Panc1 (cell line): ENCODE data around the gene FILIP1L. TPM values are rescaled to one million over a fixed set of nuclear protein-coding genes. Genes with fewer than 3 reads are reported as not detected.

ENCODE experiments used
- ATAC-seq: fragments of 200-7000 bp; cut with Tn5 transposase; 2 replicates; pipeline ENCODE4 v1.9.1; 2020; ENCODE audit warnings: mild to moderate bottlenecking, moderate library complexity
- BruUV-seq: library from RNA; stranded (reverse); fragments of 400-500 nt; replicated peaks from 2 replicates; lab custom pipeline; 2021; lab: Mats Ljungman, UMichigan
- CTCF ChIA-PET: fragments of 300-600 bp; sonication (Branson Sonifier 250); formaldehyde crosslinking; loops from one replicate; lab custom pipeline; 2022; ENCODE audit warnings: antibody characterized with exemption; lab: Charles Lee
- POLR2A ChIA-PET: fragments of 300-600 bp; sonication (Branson Sonifier 250); formaldehyde crosslinking; loops from one replicate; lab custom pipeline; 2022; ENCODE audit warnings: antibody characterized with exemption; lab: Charles Lee
- DNase-seq: peaks from one replicate; pipeline ENCODE4 v3.0.0-alpha.2; 2010; ENCODE audit warnings: low read depth, low spot score
- H3K27ac ChIP-seq: 2 replicates; pipeline ENCODE4 v1.5.1; 2011; ENCODE audit warnings: mild to moderate bottlenecking, low read length, inconsistent platforms
- H3K27me3 ChIP-seq: fragments of 200-500 bp; sonication (Bioruptor generic); 2 replicates; pipeline ENCODE4 v1.6.0; 2014; ENCODE audit warnings: low read length, inconsistent platforms; ENCODE audit not compliant: control insufficient read depth, insufficient read depth
- H3K36me3 ChIP-seq: fragments of 200-500 bp; sonication (Bioruptor generic); 2 replicates; pipeline ENCODE4 v1.5.1; 2014; ENCODE audit warnings: inconsistent platforms, mild to moderate bottlenecking, low read length, moderate library complexity; ENCODE audit not compliant: control insufficient read depth, insufficient read depth
- H3K4me1 ChIP-seq: 2 replicates; pipeline ENCODE4 v1.5.1; 2011; ENCODE audit warnings: inconsistent platforms, mild to moderate bottlenecking, low read length, moderate library complexity; ENCODE audit not compliant: control insufficient read depth, insufficient read depth
- H3K4me3 ChIP-seq, 2 experiments: 2 replicates each; pipeline ENCODE4 v1.5.1; 2011 to 2012; ENCODE audit warnings: low read depth in 2 of 2, low read length in 2 of 2, mild to moderate bottlenecking in 2 of 2, inconsistent platforms in 1 of 2, moderate library complexity in 1 of 2
- H3K9me3 ChIP-seq: fragments of 200-500 bp; sonication (Bioruptor generic); 2 replicates; pipeline ENCODE4 v1.5.1; 2014; ENCODE audit warnings: low read depth, mild to moderate bottlenecking, inconsistent platforms, low read length, moderate library complexity; ENCODE audit not compliant: control insufficient read depth, insufficient read depth
- CTCF ChIP-seq: fragments of 450-650 bp; IDR thresholded peaks from 2 replicates; pipeline ENCODE4 v1.5.1; 2017; ENCODE audit warnings: mild to moderate bottlenecking
- POLR2AphosphoS5 ChIP-seq: IDR thresholded peaks from 2 replicates; pipeline ENCODE4 v1.6.1; 2012; ENCODE audit warnings: mild to moderate bottlenecking, low read depth, low read length, moderate library complexity
- REST ChIP-seq, 2 experiments: IDR thresholded peaks; 2 replicates each; pipeline ENCODE4 v1.6.1; 2011 to 2012; ENCODE audit warnings: low read depth in 2 of 2, control low read depth in 1 of 2, low read length in 1 of 2, mild to moderate bottlenecking in 1 of 2, moderate library complexity in 1 of 2; ENCODE audit not compliant: insufficient read depth in 1 of 2
- SIN3A ChIP-seq: IDR thresholded peaks from 2 replicates; pipeline ENCODE4 v1.6.1; 2012; ENCODE audit warnings: low read depth, mild to moderate bottlenecking, low read length, moderate library complexity, borderline replicate concordance; ENCODE audit not compliant: insufficient read depth
- TCF7L2 ChIP-seq: IDR thresholded peaks from 2 replicates; pipeline ENCODE4 v1.6.1; 2011; ENCODE audit warnings: mild to moderate bottlenecking, low read depth, low read length, inconsistent platforms
- in situ Hi-C: cut with HindIII; loops from 2 replicates; pipeline ENCODE4 v1.10.0; 2016; ENCODE audit warnings: low sequenced_read_pairs, low pct_unique_long_range_greater_than_20kb
- intact Hi-C: fragments of 100-400 bp; cut with micrococcal nuclease; formaldehyde crosslinking; loops from one replicate; pipeline ENCODE4 v1.10.0; 2022; ENCODE audit not compliant: unreplicated experiment
- total RNA-seq: library from RNA; stranded (reverse); gene quantifications from one replicate; pipeline ENCODE4 v1.2.1, GENCODE V29; 2021; ENCODE audit not compliant: unreplicated experiment

The FILIP1L gene
- total RNA-seq, 1 experiment from 2014 or later = 3.2 TPM

GRCh38 chr3:99817047-99817436 lies 297.3 kb downstream of the FILIP1L start:
- DNase-seq (no peak), ATAC-seq (peak; percentile 12)
- in situ Hi-C loops (no loop called here), intact Hi-C loops (no loop called here)
- ChIA-PET CTCF (no interaction called here), POLR2A (interaction anchor here (1.0 kb wide), 1 partner anchor 444 kb away, joined by 3 read pairs; the partner anchor contains the start of gene TBC1D23)
- H3K9me3 ChIP-seq = no peaks in the 10 kb centered on the region
- H3K4me1 ChIP-seq = peaks cover 8% of the 10 kb centered on the region; the same call in 1 of the 2 replicates
- no peaks in the 10 kb centered on the region; the same call in 1 of the 2 replicates for H3K27me3 ChIP-seq
- H3K4me3 ChIP-seq = peak overlapping the region; percentile 80 to 89
- BruUV-seq = TSS peak; percentile 94
- TF ChIP-seq SIN3A (no peak), REST (IDR thresholded peaks at IDR 0.05; ENCODE audit: insufficient read depth in 1 of 2, low read depth in 2 of 2, low read length in 1 of 2) (no peak), TCF7L2 (no peak), POLR2AphosphoS5 (no peak), CTCF (no peak)
- H3K36me3 ChIP-seq = no peaks in the 10 kb centered on the region
- peak overlapping the region; percentile 94 for H3K27ac ChIP-seq

- no peak for DNase-seq
- H3K27ac ChIP-seq = no peak overlapping the region
- no peaks in the 10 kb centered on the region for H3K9me3 ChIP-seq
- CTCF ChIA-PET = no interaction called here
- in situ Hi-C loops = no loop called here
- H3K4me3 ChIP-seq = no peak overlapping the region
- BruUV-seq = no TSS peak
- peaks cover 3% of the 10 kb centered on the region for H3K27me3 ChIP-seq
- no peak for ATAC-seq
- TF ChIP-seq REST (IDR thresholded peaks at IDR 0.05; ENCODE audit: insufficient read depth in 1 of 2, low read depth in 2 of 2, low read length in 1 of 2) (no peak), SIN3A (no peak), TCF7L2 (no peak), POLR2AphosphoS5 (no peak), CTCF (no peak)
- POLR2A ChIA-PET = no interaction called here
- intact Hi-C loops = no loop called here
- no peaks in the 10 kb centered on the region for H3K36me3 ChIP-seq
- no peaks in the 10 kb centered on the region for H3K4me1 ChIP-seq
Observed at GRCh38 chr3:99810403-99810802, 303.9 kb downstream of the FILIP1L start.
